ENCODE data around the gene INPP1. TPM values are rescaled to one million over a fixed set of nuclear protein-coding genes. Genes with fewer than 3 reads are reported as not detected.

INPP1 gene
- total RNA-seq, 1 experiment from 2014 or later, result 23.2 TPM

DNA sequence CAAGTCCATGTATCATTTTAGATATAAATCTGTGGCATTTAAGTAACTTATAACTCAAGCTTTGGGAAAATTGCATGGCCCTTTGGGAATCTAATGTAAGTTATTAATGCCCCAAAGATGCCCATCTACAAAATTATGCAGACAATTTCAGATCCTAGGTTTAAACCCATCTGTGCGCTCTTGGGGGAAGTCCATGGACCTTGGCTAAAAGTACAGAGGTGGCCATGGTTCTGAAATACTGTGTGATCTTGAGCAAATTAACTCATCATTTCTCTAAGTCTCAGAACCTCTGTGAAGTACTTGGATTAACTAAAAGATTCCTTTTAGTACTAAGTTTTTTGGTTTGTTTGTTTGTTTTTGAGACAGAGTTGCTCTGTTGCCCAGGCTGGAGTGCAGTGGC lies 19.5 kb downstream of the INPP1 start:
- Histone ChIP-seq H3K4me1 (no peaks in the 10 kb centered on the region), H3K36me3 (ENCODE audit: control insufficient read depth, insufficient read depth, low read length) (no peaks in the 10 kb centered on the region), H3K4me3 (ENCODE audit: low read depth, low read length) (no peak overlapping the region), H3K9me3 (no peaks in the 10 kb centered on the region), H3K27me3 (replicated peaks; ENCODE audit: control insufficient read depth, insufficient read depth, low read length) (no peaks in the 10 kb centered on the region)
- CTCF ChIA-PET, result no interaction called here
- H3K9me3 Mint-ChIP-seq (ENCODE audit: unreplicated experiment), result no peaks in the 10 kb centered on the region
- no peaks in the 10 kb centered on the region for H3K27me3 Mint-ChIP-seq (ENCODE audit: insufficient read depth, unreplicated experiment)
- no peaks in the 10 kb centered on the region for H3K4me1 Mint-ChIP-seq (ENCODE audit: low read depth, unreplicated experiment)
- no peak overlapping the region for H3K27ac Mint-ChIP-seq (ENCODE audit: unreplicated experiment)
- H3K36me3 Mint-ChIP-seq (ENCODE audit: insufficient read depth, unreplicated experiment), result no peaks in the 10 kb centered on the region
- POLR2A ChIA-PET, result no interaction called here
- H3K4me3 Mint-ChIP-seq (ENCODE audit: unreplicated experiment), result no peak overlapping the region
- no peak for DNase-seq
- TF ChIP-seq, protein P1, sequence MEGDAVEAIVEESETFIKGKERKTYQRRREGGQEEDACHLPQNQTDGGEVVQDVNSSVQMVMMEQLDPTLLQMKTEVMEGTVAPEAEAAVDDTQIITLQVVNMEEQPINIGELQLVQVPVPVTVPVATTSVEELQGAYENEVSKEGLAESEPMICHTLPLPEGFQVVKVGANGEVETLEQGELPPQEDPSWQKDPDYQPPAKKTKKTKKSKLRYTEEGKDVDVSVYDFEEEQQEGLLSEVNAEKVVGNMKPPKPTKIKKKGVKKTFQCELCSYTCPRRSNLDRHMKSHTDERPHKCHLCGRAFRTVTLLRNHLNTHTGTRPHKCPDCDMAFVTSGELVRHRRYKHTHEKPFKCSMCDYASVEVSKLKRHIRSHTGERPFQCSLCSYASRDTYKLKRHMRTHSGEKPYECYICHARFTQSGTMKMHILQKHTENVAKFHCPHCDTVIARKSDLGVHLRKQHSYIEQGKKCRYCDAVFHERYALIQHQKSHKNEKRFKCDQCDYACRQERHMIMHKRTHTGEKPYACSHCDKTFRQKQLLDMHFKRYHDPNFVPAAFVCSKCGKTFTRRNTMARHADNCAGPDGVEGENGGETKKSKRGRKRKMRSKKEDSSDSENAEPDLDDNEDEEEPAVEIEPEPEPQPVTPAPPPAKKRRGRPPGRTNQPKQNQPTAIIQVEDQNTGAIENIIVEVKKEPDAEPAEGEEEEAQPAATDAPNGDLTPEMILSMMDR (IDR thresholded peaks at IDR 0.05; ENCODE audit: insufficient read depth in 1 of 2, low read depth in 1 of 2, low read length in 1 of 2, severe bottlenecking in 1 of 2, unreplicated experiment in 1 of 2), result no peak
- intact Hi-C loops (cut with micrococcal nuclease; ENCODE audit: unreplicated experiment), result no loop called here
- no TSS peak for BruUV-seq (replicated peaks)

- no peak overlapping the region for H3K4me3 Mint-ChIP-seq (ENCODE audit: unreplicated experiment)
- H3K27me3 Mint-ChIP-seq (ENCODE audit: insufficient read depth, unreplicated experiment), result no peaks in the 10 kb centered on the region
- H3K9me3 Mint-ChIP-seq (ENCODE audit: unreplicated experiment), result no peaks in the 10 kb centered on the region
- no peak overlapping the region for H3K27ac Mint-ChIP-seq (ENCODE audit: unreplicated experiment)
- POLR2A ChIA-PET, result no interaction called here
- H3K4me3 ChIP-seq (ENCODE audit: low read depth, low read length), result no peak overlapping the region
- H3K9me3 ChIP-seq, result no peaks in the 10 kb centered on the region
- no peak for DNase-seq
- H3K4me1 Mint-ChIP-seq (ENCODE audit: low read depth, unreplicated experiment), result no peaks in the 10 kb centered on the region
- BruUV-seq (replicated peaks), result no TSS peak
- CTCF ChIA-PET, result no interaction called here
- H3K36me3 Mint-ChIP-seq (ENCODE audit: insufficient read depth, unreplicated experiment), result no peaks in the 10 kb centered on the region
- H3K27me3 ChIP-seq (replicated peaks; ENCODE audit: control insufficient read depth, insufficient read depth, low read length), result no peaks in the 10 kb centered on the region
- no peaks in the 10 kb centered on the region for H3K4me1 ChIP-seq
- TF ChIP-seq, protein P1 (IDR thresholded peaks at IDR 0.05; ENCODE audit: insufficient read depth in 1 of 2, low read depth in 1 of 2, low read length in 1 of 2, severe bottlenecking in 1 of 2, unreplicated experiment in 1 of 2), result no peak
- intact Hi-C loops (cut with micrococcal nuclease; ENCODE audit: unreplicated experiment), result no loop called here
- no peaks in the 10 kb centered on the region for H3K36me3 ChIP-seq (ENCODE audit: control insufficient read depth, insufficient read depth, low read length)
Observed at GRCh38 chr2:190365499-190366204, 22.3 kb downstream of the INPP1 start.

GRCh38 chr2:190366248-190366753 lies 22.9 kb downstream of the INPP1 start:
- POLR2A ChIA-PET, result no interaction called here

More at GRCh38 chr2:190366248-190366753, 22.9 kb downstream of the INPP1 start:
- H3K36me3 ChIP-seq (ENCODE audit: control insufficient read depth, insufficient read depth, low read length), result no peaks in the 10 kb centered on the region
- H3K27me3 ChIP-seq (replicated peaks; ENCODE audit: control insufficient read depth, insufficient read depth, low read length), result no peaks in the 10 kb centered on the region
- H3K4me1 ChIP-seq, result no peaks in the 10 kb centered on the region
- no peak overlapping the region for H3K4me3 ChIP-seq (ENCODE audit: low read depth, low read length)
- intact Hi-C loops (cut with micrococcal nuclease; ENCODE audit: unreplicated experiment), result no loop called here
- no peak for DNase-seq
- H3K27ac Mint-ChIP-seq (ENCODE audit: unreplicated experiment), result no peak overlapping the region
- H3K36me3 Mint-ChIP-seq (ENCODE audit: insufficient read depth, unreplicated experiment), result no peaks in the 10 kb centered on the region
- H3K4me3 Mint-ChIP-seq (ENCODE audit: unreplicated experiment), result no peak overlapping the region
- H3K27me3 Mint-ChIP-seq (ENCODE audit: insufficient read depth, unreplicated experiment), result no peaks in the 10 kb centered on the region
- TF ChIP-seq, protein P1 (IDR thresholded peaks at IDR 0.05; ENCODE audit: insufficient read depth in 1 of 2, low read depth in 1 of 2, low read length in 1 of 2, severe bottlenecking in 1 of 2, unreplicated experiment in 1 of 2), result no peak
- no peaks in the 10 kb centered on the region for H3K9me3 ChIP-seq
- no TSS peak for BruUV-seq (replicated peaks)
- no peaks in the 10 kb centered on the region for H3K4me1 Mint-ChIP-seq (ENCODE audit: low read depth, unreplicated experiment)
- no peaks in the 10 kb centered on the region for H3K9me3 Mint-ChIP-seq (ENCODE audit: unreplicated experiment)
- CTCF ChIA-PET, result no interaction called here
